ENCODE measurements around the gene OSBPL5. TPM values are rescaled to one million over a fixed set of nuclear protein-coding genes. Genes with fewer than 3 reads are reported as not detected.

OSBPL5 gene
- total RNA-seq, 2 donors from 2014 or later, result 35.0 to 50.7 TPM

DNA sequence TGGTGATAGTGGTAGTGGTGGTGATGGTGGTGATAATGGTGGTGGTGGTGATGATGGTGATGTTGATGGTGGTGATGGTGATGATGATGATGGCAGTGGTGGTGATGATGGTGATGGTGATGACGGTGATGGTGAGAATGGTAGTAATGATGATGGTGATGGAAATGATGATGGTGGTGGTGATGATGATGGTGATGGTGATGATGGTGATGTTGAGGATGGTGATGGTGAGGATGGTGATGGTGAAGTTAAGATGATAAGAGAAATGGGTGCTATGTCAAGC, 41.8 kb upstream of the OSBPL5 start:
- no peaks in the 10 kb centered on the region for H3K4me1 ChIP-seq (replicated peaks)
- intact Hi-C loops (cut with DNase I), result no loop called here
- no peaks in the 10 kb centered on the region for H3K9me3 ChIP-seq
- TF ChIP-seq POLR2AphosphoS5 (IDR thresholded peaks at IDR 0.05) (no peak), POLR2A (IDR thresholded peaks at IDR 0.05) (no peak)
- TF ChIP-seq, protein P1, sequence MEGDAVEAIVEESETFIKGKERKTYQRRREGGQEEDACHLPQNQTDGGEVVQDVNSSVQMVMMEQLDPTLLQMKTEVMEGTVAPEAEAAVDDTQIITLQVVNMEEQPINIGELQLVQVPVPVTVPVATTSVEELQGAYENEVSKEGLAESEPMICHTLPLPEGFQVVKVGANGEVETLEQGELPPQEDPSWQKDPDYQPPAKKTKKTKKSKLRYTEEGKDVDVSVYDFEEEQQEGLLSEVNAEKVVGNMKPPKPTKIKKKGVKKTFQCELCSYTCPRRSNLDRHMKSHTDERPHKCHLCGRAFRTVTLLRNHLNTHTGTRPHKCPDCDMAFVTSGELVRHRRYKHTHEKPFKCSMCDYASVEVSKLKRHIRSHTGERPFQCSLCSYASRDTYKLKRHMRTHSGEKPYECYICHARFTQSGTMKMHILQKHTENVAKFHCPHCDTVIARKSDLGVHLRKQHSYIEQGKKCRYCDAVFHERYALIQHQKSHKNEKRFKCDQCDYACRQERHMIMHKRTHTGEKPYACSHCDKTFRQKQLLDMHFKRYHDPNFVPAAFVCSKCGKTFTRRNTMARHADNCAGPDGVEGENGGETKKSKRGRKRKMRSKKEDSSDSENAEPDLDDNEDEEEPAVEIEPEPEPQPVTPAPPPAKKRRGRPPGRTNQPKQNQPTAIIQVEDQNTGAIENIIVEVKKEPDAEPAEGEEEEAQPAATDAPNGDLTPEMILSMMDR (IDR thresholded peaks at IDR 0.05), result no peak
- H3K36me3 ChIP-seq, result no peaks in the 10 kb centered on the region
- no peak overlapping the region for H3K27ac ChIP-seq
- 95% methylated on average over 1 of the region's 1 CpG for WGBS
- DNase-seq (ENCODE audit: low spot score), result no peak
- H3K27me3 ChIP-seq (replicated peaks; ENCODE audit: insufficient read depth), result peaks cover 8% of the 10 kb centered on the region
- no peak overlapping the region for H3K4me3 ChIP-seq

DNA sequence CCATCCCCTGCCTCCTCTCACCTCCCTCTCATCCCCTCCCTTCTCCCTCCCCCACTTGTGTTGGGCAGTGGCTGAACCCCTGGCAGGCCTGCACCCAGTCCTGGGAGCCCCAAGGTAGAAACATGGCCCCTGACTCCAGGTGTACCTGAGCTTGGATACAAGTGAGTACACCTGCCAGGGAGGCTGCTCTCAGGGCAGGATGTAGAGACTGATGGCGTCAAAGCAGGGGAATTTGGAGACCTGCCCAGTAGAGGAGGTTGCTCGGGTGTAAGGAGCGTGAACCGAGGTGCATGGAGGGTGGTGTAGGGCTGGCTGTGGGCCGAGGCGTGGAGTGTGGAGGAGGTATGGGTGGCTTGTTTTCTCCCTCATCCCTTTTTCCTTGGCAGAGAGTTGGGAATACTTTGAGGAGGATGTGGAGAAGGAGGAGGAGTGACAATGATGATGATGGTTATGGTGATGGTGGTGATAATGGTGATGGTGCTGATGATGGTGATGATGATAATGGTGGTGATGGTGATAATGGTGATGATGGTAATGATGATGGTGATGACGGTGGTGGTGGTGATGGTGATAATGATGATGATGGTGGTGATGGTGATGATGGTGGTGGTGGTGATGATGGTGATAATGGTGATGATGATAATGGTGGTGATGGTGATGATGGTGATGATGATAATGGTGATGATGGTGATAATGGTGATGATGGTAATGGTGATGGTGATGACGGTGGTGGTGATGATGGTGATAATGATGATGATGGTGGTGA, 41.2 kb upstream of the OSBPL5 start:
- no peak overlapping the region for H3K4me3 ChIP-seq
- H3K4me1 ChIP-seq (replicated peaks), result no peaks in the 10 kb centered on the region
- DNase-seq (ENCODE audit: low spot score), result no peak
- no peaks in the 10 kb centered on the region for H3K36me3 ChIP-seq
- TF ChIP-seq, protein P1 (IDR thresholded peaks at IDR 0.05), result no peak
- no peak for TF ChIP-seq POLR2A (IDR thresholded peaks at IDR 0.05)
- no peak for TF ChIP-seq POLR2AphosphoS5 (IDR thresholded peaks at IDR 0.05)
- intact Hi-C loops (cut with DNase I), result no loop called here
- WGBS, result 75% methylated on average over 8 of the region's 8 CpGs
- H3K27me3 ChIP-seq (replicated peaks; ENCODE audit: insufficient read depth), result peaks cover 8% of the 10 kb centered on the region
- no peaks in the 10 kb centered on the region for H3K9me3 ChIP-seq
- H3K27ac ChIP-seq, result no peak overlapping the region

DNA sequence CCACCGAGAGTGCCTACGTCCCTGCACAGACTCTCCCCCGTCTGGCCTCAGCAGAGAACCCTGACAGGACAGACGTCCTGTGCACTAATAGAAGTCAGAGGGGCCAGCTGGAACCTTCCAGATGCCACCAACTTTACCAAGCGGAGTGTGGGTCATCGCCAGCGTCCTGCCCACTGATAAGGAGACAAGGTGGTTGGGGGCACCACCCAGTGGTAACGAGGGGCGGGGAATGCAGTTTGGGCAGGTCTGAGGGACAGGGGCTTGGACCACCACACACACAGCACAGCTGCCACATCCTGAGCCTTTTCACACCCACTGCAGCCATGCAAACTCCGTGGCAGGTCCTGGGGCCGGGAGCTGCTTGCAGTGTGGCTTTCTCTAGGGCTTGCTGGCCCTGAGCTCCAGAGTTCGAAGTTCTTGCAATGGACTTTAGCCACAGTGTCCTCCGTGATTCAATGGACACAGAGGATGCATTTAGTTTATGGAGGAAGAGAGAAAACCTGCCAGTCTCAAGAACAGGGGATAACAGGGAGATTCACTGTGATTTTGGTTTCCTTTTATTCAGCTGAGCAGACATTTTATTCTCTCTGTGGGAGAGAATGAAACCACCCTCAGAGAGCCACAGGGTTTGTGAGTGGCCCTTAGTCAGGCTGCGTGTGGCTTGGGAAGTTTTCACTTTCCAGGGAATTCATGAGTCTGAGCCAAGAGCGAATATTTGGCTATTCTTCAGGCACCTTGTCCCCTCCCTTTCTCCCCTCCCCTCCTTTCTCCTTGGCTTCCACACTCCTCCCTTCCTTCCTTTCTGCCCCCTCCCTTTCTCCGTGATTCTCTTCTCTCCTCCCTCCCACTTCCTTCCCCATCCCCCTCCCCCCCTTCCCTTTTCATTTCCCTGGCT, 40.4 kb upstream of the OSBPL5 start:
- Histone ChIP-seq H3K27ac (no peak overlapping the region), H3K9me3 (no peaks in the 10 kb centered on the region), H3K4me1 (replicated peaks) (no peaks in the 10 kb centered on the region), H3K4me3 (no peak overlapping the region), H3K27me3 (replicated peaks; ENCODE audit: insufficient read depth) (peaks cover 8% of the 10 kb centered on the region), H3K36me3 (no peaks in the 10 kb centered on the region)
- intact Hi-C loops (cut with DNase I), result no loop called here
- no peak for DNase-seq (ENCODE audit: low spot score)
- 58% methylated on average over 16 of the region's 16 CpGs for WGBS
- TF ChIP-seq POLR2AphosphoS5 (IDR thresholded peaks at IDR 0.05) (no peak), POLR2A (IDR thresholded peaks at IDR 0.05) (no peak)
- TF ChIP-seq, protein P1 (IDR thresholded peaks at IDR 0.05), result no peak

DNA sequence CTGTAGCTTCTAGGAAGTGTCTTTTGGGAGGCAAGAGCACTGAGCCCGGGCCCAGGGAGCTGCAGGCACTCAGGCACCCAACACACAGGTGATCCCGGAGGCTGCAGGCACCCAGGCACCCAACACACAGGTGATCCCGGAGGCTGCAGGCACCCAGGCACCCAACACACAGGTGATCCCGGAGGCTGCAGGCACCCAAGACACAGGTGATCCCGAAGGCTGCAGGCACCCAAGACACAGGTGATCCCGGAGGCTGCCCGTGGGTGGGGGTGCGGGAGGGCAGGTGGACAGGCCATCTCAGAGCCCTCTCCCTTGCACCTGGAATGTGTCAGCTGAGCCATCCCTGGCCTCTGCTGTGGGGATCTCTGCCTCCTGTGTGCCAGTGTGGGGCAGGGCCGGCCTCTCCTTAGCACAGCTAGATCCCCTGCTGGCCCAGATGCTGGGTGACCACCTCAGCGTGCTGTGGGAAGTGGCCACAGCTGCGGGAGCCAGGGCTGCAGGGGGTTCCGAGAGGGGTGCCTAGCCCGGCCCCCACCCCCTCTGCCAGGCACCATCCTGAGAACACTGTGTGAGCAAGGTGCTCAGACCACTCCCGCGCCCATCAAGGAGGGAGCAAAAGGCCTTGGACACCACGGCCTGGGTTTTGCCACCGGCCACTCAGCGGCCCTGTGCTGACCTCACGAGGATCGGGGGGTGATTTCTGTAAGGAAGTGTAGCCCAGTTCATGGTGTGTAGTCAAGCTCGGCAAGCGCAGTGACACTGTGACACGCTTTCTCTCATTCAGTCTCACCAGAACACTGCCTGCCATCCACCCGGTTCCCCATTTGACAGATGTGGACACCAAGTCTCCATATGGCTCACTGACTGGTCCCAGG, 39.3 kb upstream of the OSBPL5 start:
- Histone ChIP-seq H3K4me3 (no peak overlapping the region), H3K4me1 (replicated peaks) (no peaks in the 10 kb centered on the region), H3K9me3 (no peaks in the 10 kb centered on the region), H3K36me3 (no peaks in the 10 kb centered on the region), H3K27ac (no peak overlapping the region), H3K27me3 (replicated peaks; ENCODE audit: insufficient read depth) (peaks cover 8% of the 10 kb centered on the region)
- 86% methylated on average over 23 of the region's 24 CpGs for WGBS
- TF ChIP-seq POLR2A (IDR thresholded peaks at IDR 0.05) (no peak), POLR2AphosphoS5 (IDR thresholded peaks at IDR 0.05) (no peak)
- TF ChIP-seq, protein P1 (IDR thresholded peaks at IDR 0.05), result no peak
- no peak for DNase-seq (ENCODE audit: low spot score)
- intact Hi-C loops (cut with DNase I), result no loop called here
